CD14-positive monocyte (primary cell): ENCODE data around the gene SYNJ2. TPM values are rescaled to one million over a fixed set of nuclear protein-coding genes. Genes with fewer than 3 reads are reported as not detected.

Experiments
- DNase-seq, 3 donors: peaks; one replicate each; pipeline ENCODE4 v3.0.0-alpha.2; 2011 to 2022
- H2AFZ ChIP-seq: 2 replicates; pipeline ENCODE4 v1.6.0; 2012; ENCODE audit warnings: mild to moderate bottlenecking, low read depth, low read length, inconsistent platforms; ENCODE audit not compliant: insufficient read depth, poor library complexity, severe bottlenecking
- H3K27ac ChIP-seq, 2 donors: 1 replicate in 1 of 2; 2 replicates in 1 of 2; pipeline ENCODE4 v1.5.1; 2012 to 2013; ENCODE audit warnings: low read length in 2 of 2, control low read depth in 1 of 2, inconsistent platforms in 1 of 2, low read depth in 1 of 2, mild to moderate bottlenecking in 1 of 2
- H3K27me3 ChIP-seq, 2 donors: one replicate each; pipeline versions ENCODE4 v1.6.0 to v1.6.1; 2011 to 2013; ENCODE audit warnings: low read length in 2 of 2; ENCODE audit not compliant: control insufficient read depth in 2 of 2, insufficient read depth in 2 of 2
- H3K36me3 ChIP-seq, 2 donors: replicated peaks in 1 of 2; 1 replicate in 1 of 2; 2 replicates in 1 of 2; pipeline versions ENCODE4 v1.5.1 to v1.6.1; 2012 to 2013; ENCODE audit warnings: low read length in 2 of 2, control low read depth in 1 of 2, inconsistent platforms in 1 of 2, mild to moderate bottlenecking in 1 of 2; ENCODE audit not compliant: insufficient read depth in 2 of 2, control insufficient read depth in 1 of 2
- H3K4me1 ChIP-seq, 2 donors: 1 replicate in 1 of 2; 2 replicates in 1 of 2; pipeline versions ENCODE4 v1.5.1 to v1.6.1; 2012 to 2013; ENCODE audit warnings: low read length in 2 of 2, control low read depth in 1 of 2, inconsistent platforms in 1 of 2, mild to moderate bottlenecking in 1 of 2, moderate library complexity in 1 of 2; ENCODE audit not compliant: insufficient read depth in 2 of 2, control insufficient read depth in 1 of 2
- H3K4me2 ChIP-seq: replicated peaks from 2 replicates; pipeline ENCODE3; 2012; ENCODE audit warnings: low read length, moderate library complexity, mild to moderate bottlenecking; ENCODE audit not compliant: poor library complexity, severe bottlenecking; ENCODE audit errors: extremely low read depth
- H3K4me3 ChIP-seq, 3 experiments: fragments of 200-600 bp in 1 of 3; sonication (generic) in 1 of 3; replicated peaks in 1 of 3; 1 replicate in 2 of 3; 2 replicates in 1 of 3; pipeline ENCODE4 v1.5.1; 2011 to 2013; ENCODE audit warnings: low read length in 3 of 3, mild to moderate bottlenecking in 3 of 3, control low read depth in 2 of 3, low read depth in 2 of 3, inconsistent platforms in 1 of 3, moderate library complexity in 1 of 3
- H3K79me2 ChIP-seq: 2 replicates; pipeline ENCODE4 v1.6.0; 2012; ENCODE audit warnings: mild to moderate bottlenecking, control low read depth, inconsistent platforms, low read length, moderate library complexity; ENCODE audit not compliant: insufficient read depth
- H3K9ac ChIP-seq: 2 replicates; pipeline ENCODE4 v1.6.0; 2017; ENCODE audit warnings: low read length, mild to moderate bottlenecking; ENCODE audit not compliant: insufficient read depth, poor library complexity, severe bottlenecking
- H3K9me3 ChIP-seq, 2 donors: replicated peaks in 1 of 2; 1 replicate in 1 of 2; 2 replicates in 1 of 2; pipeline versions ENCODE4 v1.5.1 to v1.6.1; 2012 to 2013; ENCODE audit warnings: low read length in 2 of 2, control low read depth in 1 of 2; ENCODE audit not compliant: control insufficient read depth in 1 of 2, insufficient read depth in 1 of 2
- H4K20me1 ChIP-seq: 2 replicates; pipeline ENCODE4 v1.6.0; 2012; ENCODE audit warnings: mild to moderate bottlenecking, low read length, control low read depth, moderate library complexity; ENCODE audit not compliant: insufficient read depth
- H3K27ac Mint-ChIP-seq, 7 donors: one replicate each; pipeline ENCODE4 v1.8.0; 2020; ENCODE audit warnings: mild to moderate bottlenecking in 7 of 7, mixed read lengths in 7 of 7, moderate library complexity in 6 of 7, inconsistent platforms in 2 of 7
- H3K27me3 Mint-ChIP-seq, 3 donors: one replicate each; pipeline ENCODE4 v1.8.0; 2021 to 2022; ENCODE audit warnings: low read depth in 3 of 3, mild to moderate bottlenecking in 3 of 3, mixed read lengths in 3 of 3, moderate library complexity in 3 of 3, inconsistent platforms in 1 of 3
- H3K36me3 Mint-ChIP-seq, 2 donors: one replicate each; pipeline ENCODE4 v1.8.0; 2020; ENCODE audit warnings: mixed read lengths in 2 of 2, inconsistent platforms in 1 of 2, mild to moderate bottlenecking in 1 of 2
- H3K4me1 Mint-ChIP-seq: one replicate; pipeline ENCODE4 v1.8.0; 2020; ENCODE audit warnings: mild to moderate bottlenecking, mixed read lengths
- H3K4me3 Mint-ChIP-seq, 2 donors: one replicate each; pipeline ENCODE4 v1.8.0; 2020; ENCODE audit warnings: mild to moderate bottlenecking in 2 of 2, mixed read lengths in 2 of 2, moderate library complexity in 1 of 2
- H3K9me3 Mint-ChIP-seq, 7 donors: one replicate each; pipeline ENCODE4 v1.8.0; 2020 to 2022; ENCODE audit warnings: mixed read lengths in 7 of 7, mild to moderate bottlenecking in 6 of 7, moderate library complexity in 6 of 7, inconsistent platforms in 2 of 7
- CTCF ChIP-seq: fragments of 200-600 bp; IDR thresholded peaks from one replicate; pipeline ENCODE4 v1.8.0; 2022; ENCODE audit warnings: antibody characterized with exemption, mild to moderate bottlenecking
- whole genome bisulfite sequencing: methylation state at CpG from one replicate; pipeline ENCODE4 v1.1.5; 2013; ENCODE audit warnings: missing lambda C conversion rate; ENCODE audit not compliant: insufficient coverage; 5-methylcytosine and 5-hydroxymethylcytosine counted together
- intact Hi-C, 2 donors: fragments of 100-400 bp; cut with micrococcal nuclease; formaldehyde crosslinking; loops; one replicate each; pipeline versions ENCODE4 v1.15.0 to v1.15.1; 2023
- polyA plus RNA-seq, 3 donors: library from polyadenylated mRNA; depleted of rRNA in 1 of 3; unstranded in 2 of 3; stranded (reverse) in 1 of 3; fragments of 300-500 nt in 2 of 3; fragments of >200 nt in 1 of 3; fragmentation: Illumina TruSeq in 2 of 3; gene quantifications; 1 replicate in 2 of 3; 2 replicates in 1 of 3; pipeline ENCODE4 v1.2.3, GENCODE V29; 2012 to 2021

The SYNJ2 gene
- polyA plus RNA-seq, 3 donors, result 0.82 to 2.0 (median 1.6) TPM

- no peak overlapping the region for H3K27ac Mint-ChIP-seq
- intact Hi-C loops, result no loop called here
- peaks cover 0 to 6% of the 10 kb centered on the region in 2 donors for H3K36me3 Mint-ChIP-seq
- H3K27me3 Mint-ChIP-seq, result peaks cover 2 to 4% (median 4%) of the 10 kb centered on the region in 3 donors
- no peaks in the 10 kb centered on the region for H3K79me2 ChIP-seq
- no peak overlapping the region for H3K4me2 ChIP-seq
- H3K9ac ChIP-seq, result no peak overlapping the region
- H3K27ac ChIP-seq, result no peak overlapping the region
- WGBS, result 90% methylated on average over 6 of the region's 7 CpGs
- no peak overlapping the region for H2AFZ ChIP-seq
- no peak for DNase-seq
- H3K9me3 Mint-ChIP-seq, result peaks cover 0 to 4% (median 2%) of the 10 kb centered on the region in 7 donors
- TF ChIP-seq CTCF, result no peak
- no peak overlapping the region for H3K4me3 Mint-ChIP-seq
- no peaks in the 10 kb centered on the region for H3K36me3 ChIP-seq
- peaks cover 38% of the 10 kb centered on the region for H3K4me1 Mint-ChIP-seq
- H3K4me1 ChIP-seq, result peaks cover 23 to 25% of the 10 kb centered on the region in 2 donors
- no peaks in the 10 kb centered on the region for H3K27me3 ChIP-seq
- no peaks in the 10 kb centered on the region for H4K20me1 ChIP-seq
- no peak overlapping the region for H3K4me3 ChIP-seq
- no peaks in the 10 kb centered on the region for H3K9me3 ChIP-seq
These were observed 30.4 kb downstream of the SYNJ2 start for GRCh38 chr6:158011980-158012566.

- no peak overlapping the region for H3K27ac Mint-ChIP-seq
- no peaks in the 10 kb centered on the region for H4K20me1 ChIP-seq
- peaks cover 17 to 19% of the 10 kb centered on the region in 2 donors for H3K4me1 ChIP-seq
- H3K36me3 Mint-ChIP-seq, result peaks cover 0 to 9% of the 10 kb centered on the region in 2 donors
- no peaks in the 10 kb centered on the region for H3K9me3 ChIP-seq
- peaks cover 30% of the 10 kb centered on the region for H3K4me1 Mint-ChIP-seq
- WGBS, result no CpG with 5 or more reads among the region's 4 CpGs
- H2AFZ ChIP-seq, result no peak overlapping the region
- no peaks in the 10 kb centered on the region for H3K79me2 ChIP-seq
- intact Hi-C loops, result no loop called here
- no peak overlapping the region for H3K4me3 ChIP-seq
- no peak for DNase-seq
- H3K27me3 ChIP-seq, result no peaks in the 10 kb centered on the region
- H3K9me3 Mint-ChIP-seq, result peaks cover 0 to under 1% (median 0%) of the 10 kb centered on the region in 7 donors
- no peak for TF ChIP-seq CTCF
- H3K4me2 ChIP-seq, result no peak overlapping the region
- H3K36me3 ChIP-seq, result no peaks in the 10 kb centered on the region
- no peak overlapping the region for H3K27ac ChIP-seq
- H3K4me3 Mint-ChIP-seq, result no peak overlapping the region
- H3K9ac ChIP-seq, result no peak overlapping the region
- H3K27me3 Mint-ChIP-seq, result peaks cover 2% of the 10 kb centered on the region in 3 donors
These were observed 32.3 kb downstream of the SYNJ2 start for GRCh38 chr6:158013904-158014504.
